ENCODE data around the gene EXOC1. TPM values are rescaled to one million over a fixed set of nuclear protein-coding genes. Genes with fewer than 3 reads are reported as not detected.

EXOC1 gene
- total and polyA plus RNA-seq, 2 experiments from 2014 or later, result 13.4 to 22.2 TPM

GRCh38 chr4:55926610-55927009 is 73.2 kb downstream of the EXOC1 start:
- Histone ChIP-seq H3K36me3 (ENCODE audit: insufficient read depth) (no peaks in the 10 kb centered on the region), H3K27ac (ENCODE audit: low read depth) (no peak overlapping the region), H3K4me2 (peak overlapping the region; percentile 37; the same call in 1 of the 2 replicates), H3K79me2 (replicated peaks; ENCODE audit: insufficient read depth) (no peaks in the 10 kb centered on the region), H3K4me3 (no peak overlapping the region), H3K27me3 (ENCODE audit: insufficient read depth) (no peaks in the 10 kb centered on the region), H3F3A (replicated peaks; ENCODE audit: low read depth) (no peaks in the 10 kb centered on the region), H2AFZ (no peak overlapping the region), H4K20me1 (replicated peaks; ENCODE audit: insufficient read depth) (no peaks in the 10 kb centered on the region), H3K9me2 (ENCODE audit: insufficient read depth) (no peaks in the 10 kb centered on the region), H3K4me1 (ENCODE audit: insufficient read depth) (peaks cover 16% of the 10 kb centered on the region)
- Mint-ChIP-seq H3K36me3 (ENCODE audit: low read depth) (no peaks in the 10 kb centered on the region), H3K27ac (no peak overlapping the region; the same call in 1 of the 2 replicates), H3K9me3 (peaks cover 5% of the 10 kb centered on the region; the same call in 1 of the 3 replicates), H3K4me1 (peaks cover 28% of the 10 kb centered on the region), H3K27me3 (ENCODE audit: insufficient read depth, low read depth, poor library complexity) (peaks cover 8% of the 10 kb centered on the region), H3K4me3 (no peak overlapping the region)
- peak; percentile 68 for ATAC-seq
- no peak for DNase-seq (ENCODE audit: low spot score)
- TF ChIP-seq CREB1 (CRISPR knock-in tag; IDR thresholded peaks at IDR 0.05; ENCODE audit: low read depth), result no peak
- TF ChIP-seq ETS1 (IDR thresholded peaks at IDR 0.05), result no peak
- no peak for TF ChIP-seq ZNF114 (CRISPR knock-in tag; IDR thresholded peaks at IDR 0.05)
- no peak for TF ChIP-seq NANOG (IDR thresholded peaks at IDR 0.05; ENCODE audit: borderline replicate concordance)
- no peak for TF ChIP-seq CTCF (conservative IDR thresholded peaks at IDR 0.05; ENCODE audit: low read depth in 2 of 2)
- no peak for TF ChIP-seq EZH2 (IDR thresholded peaks at IDR 0.05; ENCODE audit: low read depth, unreplicated experiment)
- TF ChIP-seq, protein P1, sequence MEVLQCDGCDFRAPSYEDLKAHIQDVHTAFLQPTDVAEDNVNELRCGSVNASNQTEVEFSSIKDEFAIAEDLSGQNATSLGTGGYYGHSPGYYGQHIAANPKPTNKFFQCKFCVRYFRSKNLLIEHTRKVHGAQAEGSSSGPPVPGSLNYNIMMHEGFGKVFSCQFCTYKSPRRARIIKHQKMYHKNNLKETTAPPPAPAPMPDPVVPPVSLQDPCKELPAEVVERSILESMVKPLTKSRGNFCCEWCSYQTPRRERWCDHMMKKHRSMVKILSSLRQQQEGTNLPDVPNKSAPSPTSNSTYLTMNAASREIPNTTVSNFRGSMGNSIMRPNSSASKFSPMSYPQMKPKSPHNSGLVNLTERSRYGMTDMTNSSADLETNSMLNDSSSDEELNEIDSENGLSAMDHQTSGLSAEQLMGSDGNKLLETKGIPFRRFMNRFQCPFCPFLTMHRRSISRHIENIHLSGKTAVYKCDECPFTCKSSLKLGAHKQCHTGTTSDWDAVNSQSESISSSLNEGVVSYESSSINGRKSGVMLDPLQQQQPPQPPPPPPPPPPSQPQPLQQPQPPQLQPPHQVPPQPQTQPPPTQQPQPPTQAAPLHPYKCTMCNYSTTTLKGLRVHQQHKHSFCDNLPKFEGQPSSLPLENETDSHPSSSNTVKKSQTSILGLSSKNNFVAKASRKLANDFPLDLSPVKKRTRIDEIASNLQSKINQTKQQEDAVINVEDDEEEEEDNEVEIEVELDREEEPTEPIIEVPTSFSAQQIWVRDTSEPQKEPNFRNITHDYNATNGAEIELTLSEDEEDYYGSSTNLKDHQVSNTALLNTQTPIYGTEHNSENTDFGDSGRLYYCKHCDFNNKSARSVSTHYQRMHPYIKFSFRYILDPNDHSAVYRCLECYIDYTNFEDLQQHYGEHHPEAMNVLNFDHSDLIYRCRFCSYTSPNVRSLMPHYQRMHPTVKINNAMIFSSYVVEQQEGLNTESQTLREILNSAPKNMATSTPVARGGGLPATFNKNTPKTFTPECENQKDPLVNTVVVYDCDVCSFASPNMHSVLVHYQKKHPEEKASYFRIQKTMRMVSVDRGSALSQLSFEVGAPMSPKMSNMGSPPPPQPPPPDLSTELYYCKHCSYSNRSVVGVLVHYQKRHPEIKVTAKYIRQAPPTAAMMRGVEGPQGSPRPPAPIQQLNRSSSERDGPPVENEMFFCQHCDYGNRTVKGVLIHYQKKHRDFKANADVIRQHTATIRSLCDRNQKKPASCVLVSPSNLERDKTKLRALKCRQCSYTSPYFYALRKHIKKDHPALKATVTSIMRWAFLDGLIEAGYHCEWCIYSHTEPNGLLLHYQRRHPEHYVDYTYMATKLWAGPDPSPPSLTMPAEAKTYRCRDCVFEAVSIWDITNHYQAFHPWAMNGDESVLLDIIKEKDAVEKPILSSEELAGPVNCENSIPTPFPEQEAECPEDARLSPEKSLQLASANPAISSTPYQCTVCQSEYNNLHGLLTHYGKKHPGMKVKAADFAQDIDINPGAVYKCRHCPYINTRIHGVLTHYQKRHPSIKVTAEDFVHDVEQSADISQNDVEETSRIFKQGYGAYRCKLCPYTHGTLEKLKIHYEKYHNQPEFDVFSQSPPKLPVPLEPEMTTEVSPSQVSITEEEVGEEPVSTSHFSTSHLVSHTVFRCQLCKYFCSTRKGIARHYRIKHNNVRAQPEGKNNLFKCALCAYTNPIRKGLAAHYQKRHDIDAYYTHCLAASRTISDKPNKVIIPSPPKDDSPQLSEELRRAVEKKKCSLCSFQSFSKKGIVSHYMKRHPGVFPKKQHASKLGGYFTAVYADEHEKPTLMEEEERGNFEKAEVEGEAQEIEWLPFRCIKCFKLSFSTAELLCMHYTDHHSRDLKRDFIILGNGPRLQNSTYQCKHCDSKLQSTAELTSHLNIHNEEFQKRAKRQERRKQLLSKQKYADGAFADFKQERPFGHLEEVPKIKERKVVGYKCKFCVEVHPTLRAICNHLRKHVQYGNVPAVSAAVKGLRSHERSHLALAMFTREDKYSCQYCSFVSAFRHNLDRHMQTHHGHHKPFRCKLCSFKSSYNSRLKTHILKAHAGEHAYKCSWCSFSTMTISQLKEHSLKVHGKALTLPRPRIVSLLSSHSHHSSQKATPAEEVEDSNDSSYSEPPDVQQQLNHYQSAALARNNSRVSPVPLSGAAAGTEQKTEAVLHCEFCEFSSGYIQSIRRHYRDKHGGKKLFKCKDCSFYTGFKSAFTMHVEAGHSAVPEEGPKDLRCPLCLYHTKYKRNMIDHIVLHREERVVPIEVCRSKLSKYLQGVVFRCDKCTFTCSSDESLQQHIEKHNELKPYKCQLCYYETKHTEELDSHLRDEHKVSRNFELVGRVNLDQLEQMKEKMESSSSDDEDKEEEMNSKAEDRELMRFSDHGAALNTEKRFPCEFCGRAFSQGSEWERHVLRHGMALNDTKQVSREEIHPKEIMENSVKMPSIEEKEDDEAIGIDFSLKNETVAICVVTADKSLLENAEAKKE (CRISPR knock-in tag; IDR thresholded peaks at IDR 0.05), result no peak
- TF ChIP-seq EZH2phosphoT487 (IDR thresholded peaks at IDR 0.05; ENCODE audit: unreplicated experiment), result no peak
- TF ChIP-seq JUNB (IDR thresholded peaks at IDR 0.05; ENCODE audit: unreplicated experiment), result no peak
